HG02678 (cell line): Measurements from ENCODE around the gene TBCC.
A peak's percentile ranks its signal among the peaks of the same experiment; 100 is the strongest.

Experiments
- ATAC-seq: cut with Tn5 transposase; IDR thresholded peaks from one replicate; pipeline ENCODE4 v1.9.1; 2021; ENCODE audit warnings: mild to moderate bottlenecking, moderate library complexity; ENCODE audit not compliant: unreplicated experiment

TBCC gene

DNA sequence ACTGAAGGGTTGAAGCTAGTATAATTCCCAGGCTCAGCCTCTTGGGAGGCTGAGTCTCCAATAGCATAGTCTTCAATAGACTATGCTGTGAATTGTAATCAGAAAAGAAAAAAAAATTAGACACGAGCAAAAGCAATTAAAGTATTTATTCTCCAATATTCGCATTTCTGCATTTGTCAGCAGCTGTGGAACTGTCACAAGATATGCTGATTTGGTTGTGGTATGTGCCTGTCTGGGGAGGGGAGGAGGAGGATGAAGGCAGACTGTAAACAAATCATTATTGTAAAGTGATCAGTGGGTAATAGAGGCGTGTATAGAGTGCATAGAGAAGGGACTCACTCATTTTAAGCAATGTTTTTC, 25.8 kb upstream of the TBCC start:
- peak; percentile 25 for ATAC-seq

GRCh38 chr6:42769836-42770235, 23.9 kb upstream of the TBCC start:
- no peak for ATAC-seq

- ATAC-seq, result no peak
These were observed 23.1 kb upstream of the TBCC start for GRCh38 chr6:42769051-42769450.

- no peak for ATAC-seq
These were observed 20.3 kb upstream of the TBCC start for GRCh38 chr6:42766163-42766670.

DNA sequence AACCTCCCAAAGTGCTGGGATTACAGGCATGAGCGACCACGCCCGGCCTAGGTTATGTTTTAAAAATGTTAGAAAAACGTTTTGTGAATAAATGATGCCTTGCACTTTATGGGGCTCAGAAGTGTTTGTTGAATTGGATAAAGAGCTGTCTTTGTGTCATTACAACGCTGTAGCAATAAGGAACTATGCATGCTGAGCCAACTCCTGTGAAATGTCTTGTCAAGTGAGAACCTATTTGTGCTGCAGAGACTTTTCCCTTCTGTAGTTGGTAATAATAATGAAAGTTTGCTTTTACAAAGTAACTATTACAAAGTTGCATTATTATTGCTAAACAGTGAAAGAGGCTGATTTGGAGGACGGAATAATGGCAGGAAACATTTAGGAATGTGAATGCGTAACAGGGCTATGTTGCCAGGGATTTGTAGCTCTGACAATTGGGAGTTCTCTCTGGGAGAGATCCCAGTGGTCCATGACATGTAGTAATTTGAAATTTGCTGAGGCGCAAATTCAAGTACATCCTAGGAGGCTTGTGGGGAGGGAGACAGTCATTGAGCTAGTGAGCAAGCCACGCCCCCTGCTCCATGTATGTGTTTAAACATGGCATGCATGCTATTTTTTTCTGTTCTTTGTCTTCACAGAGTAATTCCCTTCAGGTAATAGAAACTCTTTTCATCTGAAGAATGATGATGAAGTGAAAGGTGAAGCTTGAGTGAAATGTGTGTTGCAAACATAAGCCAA, 19.2 kb upstream of the TBCC start:
- ATAC-seq, result no peak

- ATAC-seq, result no peak
These were observed 17.0 kb upstream of the TBCC start for GRCh38 chr6:42762950-42763349.

DNA sequence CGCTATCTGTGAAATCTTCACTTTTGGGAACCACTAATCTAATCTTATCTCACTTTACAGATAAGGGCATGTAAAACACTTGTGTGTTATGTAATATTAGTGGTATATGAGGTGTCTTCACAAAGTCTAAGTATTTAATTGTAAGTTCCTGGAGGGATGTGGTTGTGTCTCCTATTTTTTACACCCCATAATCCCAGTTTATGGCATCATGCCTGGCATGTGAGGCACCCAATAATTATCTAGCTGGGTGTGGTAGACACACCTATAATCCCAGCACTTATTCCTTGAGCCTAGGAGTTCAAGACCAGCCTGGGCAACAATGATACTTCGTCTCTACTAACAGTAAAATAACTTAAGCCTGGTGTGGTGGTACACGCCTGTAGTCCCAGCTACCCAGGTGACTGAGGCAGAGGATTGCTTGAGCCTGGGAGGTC, 16.5 kb upstream of the TBCC start:
- no peak for ATAC-seq

DNA sequence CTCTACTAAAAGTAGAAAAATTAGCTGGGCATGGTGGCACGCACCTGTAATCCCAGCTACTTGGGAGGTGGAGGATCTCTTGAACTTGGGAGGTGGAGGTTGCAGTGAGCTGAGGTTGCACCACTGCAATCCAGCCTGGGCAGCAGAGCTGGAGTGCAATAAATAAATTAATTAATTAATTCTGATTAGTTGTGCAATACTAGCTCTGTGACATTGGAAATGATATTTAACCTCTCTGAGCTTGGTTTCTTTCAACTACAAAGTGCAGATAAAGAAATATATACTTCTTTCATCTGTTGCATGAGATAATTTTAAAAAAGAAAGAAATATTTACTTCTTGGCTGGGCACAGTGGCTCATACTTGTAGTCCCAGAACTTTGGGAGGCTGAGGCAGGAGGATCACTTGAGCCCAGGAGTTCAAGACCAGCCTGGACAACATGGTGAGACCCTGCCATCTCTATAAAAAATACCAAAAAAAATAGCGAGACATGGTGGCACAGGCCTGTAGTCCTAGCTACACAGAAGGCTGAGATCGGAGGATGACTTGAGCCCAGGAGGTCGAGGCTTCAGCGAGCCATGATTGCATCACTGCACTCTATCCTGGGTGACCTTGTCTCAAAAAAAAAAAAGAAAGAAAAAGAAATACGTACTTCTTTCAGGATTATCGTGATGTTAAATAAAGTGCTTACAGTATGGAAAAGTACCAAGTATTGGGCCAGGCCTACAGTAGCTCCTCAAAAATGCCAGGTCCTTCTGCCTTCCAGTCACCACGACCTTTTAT, 15.6 kb upstream of the TBCC start:
- no peak for ATAC-seq

DNA sequence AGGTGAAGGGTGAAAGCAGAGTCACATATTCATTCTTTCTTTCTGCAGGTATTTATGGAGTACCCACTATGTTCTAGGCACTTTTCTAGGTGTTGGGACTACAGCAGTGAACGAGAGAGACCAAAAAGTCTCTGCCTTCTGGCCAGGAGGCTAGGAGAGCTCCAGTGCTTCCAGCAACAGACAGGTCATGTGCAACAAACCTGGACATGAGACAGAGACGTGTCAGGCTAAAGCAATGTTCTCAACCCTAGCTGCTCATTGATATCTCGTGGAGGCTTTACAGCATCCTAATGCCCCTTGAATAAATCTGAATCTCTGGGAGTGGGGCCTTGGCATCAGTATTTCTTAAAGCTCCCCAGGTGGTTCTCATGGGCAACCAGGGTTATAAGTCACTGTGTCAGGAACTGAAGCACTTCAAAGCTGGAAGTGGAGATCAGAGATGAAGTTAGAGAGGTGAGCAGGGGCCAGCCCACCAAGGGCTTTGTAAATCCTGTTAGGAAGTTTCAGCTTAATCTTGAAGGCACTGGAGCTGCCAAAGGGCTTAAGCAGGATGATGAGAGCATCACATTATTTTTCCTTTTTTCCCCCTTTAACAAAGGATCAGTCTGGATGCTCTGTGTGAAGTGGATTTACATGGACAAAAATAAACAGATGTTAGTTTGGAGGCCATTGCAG, 13.0 kb upstream of the TBCC start:
- ATAC-seq, result no peak

DNA sequence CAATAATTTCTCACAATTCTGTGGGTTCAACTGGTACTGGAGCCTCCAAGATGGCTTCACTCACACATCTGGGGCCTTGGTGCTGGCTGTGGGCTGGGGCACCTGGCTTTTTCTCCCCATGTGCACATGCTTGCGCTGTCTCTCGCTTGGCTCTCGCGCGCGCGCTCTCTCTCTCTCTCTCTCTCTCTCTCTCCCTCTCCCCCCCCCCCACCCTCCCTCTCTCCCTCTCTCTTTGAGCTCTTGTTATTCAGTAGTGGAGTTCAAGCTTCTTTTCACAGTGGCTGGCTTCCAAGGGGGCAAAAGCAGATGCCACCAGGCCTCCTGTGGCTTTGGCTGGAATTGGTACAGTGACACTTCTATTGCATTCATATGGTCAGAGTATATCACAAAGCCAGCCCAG, 10.8 kb upstream of the TBCC start:
- no peak for ATAC-seq

DNA sequence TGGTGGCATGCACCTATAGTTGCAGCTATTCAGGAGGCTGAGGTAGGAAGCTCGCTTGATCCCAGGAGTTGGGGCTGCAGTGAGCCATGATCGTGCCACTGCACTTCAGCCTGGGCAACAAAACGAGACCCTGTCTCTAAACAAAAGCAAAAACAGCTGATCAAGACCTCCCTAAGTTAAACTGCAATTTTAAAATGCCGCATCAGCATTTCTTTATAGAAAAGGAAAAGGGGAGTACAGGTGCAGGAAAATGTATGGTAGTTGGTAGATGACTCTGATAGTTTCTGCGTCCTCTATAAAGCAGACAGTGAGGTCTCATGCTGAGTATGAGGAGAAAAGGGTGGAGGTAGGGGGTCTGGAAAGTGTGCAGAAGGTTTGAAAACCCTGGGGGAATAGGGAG, 8.9 kb upstream of the TBCC start:
- ATAC-seq, result no peak

- ATAC-seq, result no peak
These were observed 5.2 kb upstream of the TBCC start for GRCh38 chr6:42751055-42751454.

GRCh38 chr6:42748203-42748898, 2.4 kb upstream of the TBCC start:
- no peak for ATAC-seq

DNA sequence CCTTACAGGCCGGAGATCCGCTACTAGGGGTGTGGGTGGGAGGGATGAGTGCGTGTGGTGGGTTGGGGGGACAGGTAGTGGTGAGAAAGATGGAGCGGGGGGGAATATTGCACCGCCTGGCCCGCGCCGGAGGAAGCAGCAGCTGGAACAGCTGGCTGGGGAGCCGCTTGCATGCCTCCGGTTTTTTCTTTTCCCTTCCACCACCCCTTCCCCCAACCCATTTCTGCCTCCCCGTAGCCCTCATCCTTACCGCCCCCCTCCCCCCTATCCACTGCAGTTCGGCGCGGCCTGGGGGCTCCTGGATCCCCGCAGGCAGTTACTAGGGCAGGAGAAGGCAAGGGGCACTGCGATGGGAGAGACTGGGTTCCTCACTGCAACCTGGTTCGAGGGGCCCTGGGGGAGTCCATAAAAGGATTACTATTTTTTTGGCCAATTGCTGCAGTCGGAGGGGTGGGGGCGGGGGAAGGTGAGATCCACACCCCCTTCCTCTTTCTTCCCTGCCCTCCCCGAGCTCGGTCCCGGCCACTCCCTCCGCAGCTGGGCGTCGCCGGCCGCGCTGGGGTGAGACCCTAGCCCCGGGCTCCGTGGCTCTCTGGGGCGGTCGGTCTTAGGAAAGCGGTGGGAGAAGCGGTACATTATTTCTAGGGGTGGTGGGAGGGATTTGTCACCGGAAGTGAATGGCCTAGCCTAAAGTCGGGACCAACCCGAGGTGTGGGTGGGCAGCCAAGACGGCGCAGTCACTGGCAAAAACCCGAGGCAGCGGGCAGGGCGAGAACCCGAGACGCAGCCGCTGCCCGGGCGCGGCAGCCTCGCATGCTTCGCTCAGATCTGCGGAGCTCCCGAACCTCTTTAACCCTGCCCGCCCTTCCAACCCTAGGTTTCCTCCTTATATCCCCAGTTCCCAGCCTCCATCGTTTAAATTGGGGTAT, 824 bp upstream of the TBCC start:
- peak; percentile 61 for ATAC-seq

DNA sequence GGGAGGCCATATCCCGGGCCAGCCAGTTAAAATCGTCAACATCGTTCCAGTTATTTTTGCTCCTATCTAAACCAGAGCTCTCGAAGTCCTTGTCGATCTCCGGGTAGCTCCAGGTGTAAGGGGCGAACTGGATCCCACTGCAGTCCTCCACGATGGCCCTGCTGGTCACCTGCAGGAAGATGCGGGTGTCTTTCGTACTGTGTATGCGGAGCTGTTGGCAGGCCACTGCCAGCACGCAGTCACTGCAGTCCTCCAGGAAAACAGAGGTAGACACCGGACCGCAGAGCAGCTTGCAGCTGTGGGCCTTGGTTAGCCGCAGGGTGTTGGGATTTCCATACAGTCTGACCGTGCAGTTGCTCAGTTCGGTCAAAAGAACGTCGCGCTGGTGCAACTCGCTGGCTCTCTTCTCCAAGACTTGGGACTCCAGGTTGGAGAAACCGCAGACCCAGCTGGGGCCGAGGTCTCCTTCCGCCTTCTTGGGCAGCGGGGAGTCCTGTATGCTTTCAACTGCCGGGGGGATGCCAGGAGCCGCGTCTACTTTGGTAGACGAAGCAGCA, 742 bp downstream of the TBCC start:
- no peak for ATAC-seq

- ATAC-seq, result no peak
These were observed 1.5 kb downstream of the TBCC start for GRCh38 chr6:42744351-42744893.

GRCh38 chr6:42742116-42742894, 3.6 kb downstream of the TBCC start:
- no peak for ATAC-seq

- ATAC-seq, result no peak
These were observed 5.2 kb downstream of the TBCC start for GRCh38 chr6:42740725-42741124.

- ATAC-seq, result no peak
These were observed 9.9 kb downstream of the TBCC start for GRCh38 chr6:42735976-42736375.
